HG02938 (cell line): ENCODE measurements around the gene RAD51B.
"Not testable (repeated sequence)": the region's sequence is repeated elsewhere in the genome, so short reads cannot be mapped to it uniquely, and the experiment has no call there.

ENCODE experiments used
- ATAC-seq: cut with Tn5 transposase; IDR thresholded peaks from one replicate; pipeline ENCODE4 v1.9.1; 2021; ENCODE audit warnings: mild to moderate bottlenecking, moderate library complexity; ENCODE audit not compliant: unreplicated experiment

RAD51B gene

DNA sequence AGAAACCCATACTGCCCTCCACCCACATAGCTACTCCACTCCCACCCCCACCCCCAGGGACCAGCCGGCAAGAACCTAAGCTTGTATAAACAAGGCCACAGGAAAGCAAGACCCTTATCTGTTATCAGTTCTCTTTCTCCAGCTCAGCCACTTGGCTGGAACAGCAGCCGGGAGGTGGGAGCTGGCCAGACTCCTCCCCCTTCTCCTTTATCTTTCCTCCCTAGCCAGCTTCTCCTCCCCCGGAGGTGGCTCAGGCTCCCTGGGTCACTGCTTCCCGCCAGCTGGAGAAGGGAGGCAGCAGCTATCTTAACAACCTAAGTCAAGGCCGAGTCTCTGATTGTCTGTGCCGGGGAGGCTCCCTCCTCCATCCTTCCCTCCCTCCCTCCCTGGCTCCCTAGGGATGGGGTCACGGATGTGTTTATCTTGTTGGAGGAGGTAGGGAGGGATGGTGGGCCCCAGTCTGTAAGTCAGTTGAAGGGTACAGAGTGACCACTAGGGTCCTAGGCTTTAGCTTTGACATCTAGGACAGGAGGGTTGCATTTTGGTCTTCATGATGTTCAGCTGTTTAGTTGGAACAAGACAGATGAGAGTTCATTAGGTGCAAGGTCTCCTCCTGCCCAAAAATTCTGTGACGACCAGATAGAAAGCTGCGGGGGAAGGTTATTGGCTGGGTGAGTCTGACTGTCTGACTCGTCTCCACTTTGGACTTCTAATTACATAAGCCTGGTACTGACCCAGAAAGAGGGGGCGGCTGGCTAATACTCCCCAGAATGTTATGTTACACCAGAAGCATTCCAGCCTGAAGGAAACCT lies 943.6 kb downstream of the RAD51B start:
- ATAC-seq, result no peak

DNA sequence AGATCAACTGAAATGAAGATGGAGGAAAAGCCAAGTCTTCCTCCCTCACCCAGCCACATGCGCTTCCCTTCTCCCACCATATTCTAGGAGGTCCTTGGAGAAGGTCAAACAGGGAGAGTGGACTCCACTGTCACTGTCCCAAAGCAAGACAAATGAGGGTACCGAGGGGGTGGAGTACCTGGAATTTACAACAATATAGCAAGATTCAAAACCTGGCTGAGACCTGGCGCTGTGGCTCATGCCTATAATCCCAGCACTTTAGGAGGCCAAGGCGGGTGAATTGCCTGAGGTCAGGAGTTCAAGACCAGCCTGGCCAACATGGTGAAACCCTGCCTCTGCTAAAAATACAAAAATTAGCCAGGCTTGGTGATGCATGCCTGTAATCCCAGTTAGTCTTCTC lies 944.3 kb downstream of the RAD51B start:
- ATAC-seq, result not testable (repeated sequence)

DNA sequence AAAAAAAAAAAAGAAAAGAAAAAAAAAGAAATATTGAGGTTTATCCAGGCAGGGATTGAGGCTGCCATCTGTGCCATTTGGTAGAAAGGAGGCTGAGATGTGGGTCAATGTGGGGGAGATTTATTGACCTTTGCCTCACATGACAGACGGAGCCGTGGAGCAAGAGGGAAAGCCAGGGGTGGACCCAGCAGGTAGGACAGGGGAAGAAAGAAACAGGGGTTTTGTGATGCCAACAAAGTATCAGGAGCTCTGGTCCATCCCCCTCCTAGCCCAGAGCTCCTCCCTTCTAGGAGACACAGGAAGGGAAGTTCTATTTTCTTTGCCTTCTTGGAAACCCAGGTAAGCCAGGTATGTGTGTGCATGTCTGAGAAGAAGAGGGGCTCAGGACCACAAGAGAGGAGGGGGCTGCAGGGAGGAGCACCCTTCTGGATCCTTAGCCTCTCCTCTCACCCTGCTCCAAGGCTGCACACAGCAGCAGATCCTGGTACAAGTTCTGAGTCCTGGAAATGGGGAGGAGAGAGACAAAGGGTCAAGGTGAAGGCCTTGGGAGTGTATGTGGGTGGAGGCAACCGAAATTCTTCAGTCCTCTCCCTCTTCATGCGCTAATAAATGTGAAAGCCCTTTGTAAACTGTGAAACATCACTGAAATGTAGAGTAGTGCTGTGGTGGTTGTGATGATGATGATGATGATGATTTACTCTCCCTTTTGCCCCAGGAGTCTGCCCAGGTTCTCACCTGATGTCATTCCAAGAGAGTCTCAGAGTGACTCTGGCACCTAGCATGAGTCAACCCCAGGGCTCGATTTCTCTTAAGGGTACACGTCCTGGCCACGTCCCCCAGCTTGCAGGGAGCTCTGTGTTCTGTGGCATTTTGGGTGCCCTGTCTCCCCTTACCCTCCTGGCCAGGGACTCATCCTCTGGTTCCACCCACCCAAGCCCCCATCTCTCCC lies 947.0 kb downstream of the RAD51B start:
- no peak for ATAC-seq

DNA sequence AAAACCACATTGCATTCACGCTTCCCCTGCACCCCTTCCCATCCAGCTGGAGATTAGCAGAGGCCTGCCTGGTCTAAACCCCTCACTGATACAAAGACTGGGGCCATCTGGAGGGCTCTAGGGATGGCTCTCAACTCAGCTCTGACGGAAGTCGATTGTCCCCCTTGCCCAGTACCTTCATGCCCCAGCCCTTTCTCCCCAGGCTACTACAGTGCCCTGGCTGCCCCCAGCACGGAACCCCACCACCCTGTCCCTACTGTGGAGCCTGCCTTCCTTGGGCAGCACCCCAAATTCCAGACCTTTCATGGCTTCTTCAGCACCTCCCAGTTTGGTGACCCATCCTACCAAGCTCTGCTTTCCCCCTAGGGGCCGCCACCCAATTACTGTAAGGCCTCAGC lies 947.7 kb downstream of the RAD51B start:
- no peak for ATAC-seq

DNA sequence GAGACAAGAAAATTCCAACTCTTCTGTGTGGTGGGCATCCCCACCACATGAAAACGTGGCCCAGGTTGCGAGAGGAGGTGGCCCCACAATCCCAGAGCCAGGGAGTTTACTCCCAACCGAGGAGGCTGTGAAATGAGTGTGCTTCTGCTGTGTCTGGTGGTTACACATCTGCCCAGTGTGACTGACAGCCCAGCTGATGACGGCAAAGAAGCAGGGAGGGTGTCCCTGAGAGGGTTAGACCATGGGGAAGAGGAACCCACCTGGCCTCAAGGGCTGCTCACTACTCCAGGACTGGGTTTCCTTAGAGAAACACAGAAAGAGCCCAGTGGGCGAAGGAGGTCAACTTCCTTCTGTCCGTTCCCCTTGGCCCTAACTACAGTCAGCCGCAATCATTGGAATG lies 948.7 kb downstream of the RAD51B start:
- ATAC-seq, result no peak

DNA sequence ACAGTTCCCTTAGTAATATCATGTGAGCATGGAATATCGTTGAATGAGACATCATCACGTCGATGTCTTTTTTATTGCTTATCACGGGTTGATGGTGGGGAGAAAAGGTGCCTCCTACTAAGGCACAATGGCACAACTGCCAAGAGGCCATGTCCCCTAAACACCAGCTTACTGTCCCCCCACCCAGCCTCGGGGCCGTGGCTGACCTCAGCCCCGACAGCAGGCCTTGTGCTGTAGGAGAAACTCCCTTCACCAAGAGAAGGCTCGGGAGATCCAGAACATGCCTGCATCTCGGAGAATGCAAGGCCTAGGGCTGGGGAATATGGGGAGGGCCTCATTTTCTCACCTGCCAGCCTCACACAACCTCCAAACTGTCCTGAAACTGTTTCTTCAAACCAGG lies 950.5 kb downstream of the RAD51B start:
- no peak for ATAC-seq

DNA sequence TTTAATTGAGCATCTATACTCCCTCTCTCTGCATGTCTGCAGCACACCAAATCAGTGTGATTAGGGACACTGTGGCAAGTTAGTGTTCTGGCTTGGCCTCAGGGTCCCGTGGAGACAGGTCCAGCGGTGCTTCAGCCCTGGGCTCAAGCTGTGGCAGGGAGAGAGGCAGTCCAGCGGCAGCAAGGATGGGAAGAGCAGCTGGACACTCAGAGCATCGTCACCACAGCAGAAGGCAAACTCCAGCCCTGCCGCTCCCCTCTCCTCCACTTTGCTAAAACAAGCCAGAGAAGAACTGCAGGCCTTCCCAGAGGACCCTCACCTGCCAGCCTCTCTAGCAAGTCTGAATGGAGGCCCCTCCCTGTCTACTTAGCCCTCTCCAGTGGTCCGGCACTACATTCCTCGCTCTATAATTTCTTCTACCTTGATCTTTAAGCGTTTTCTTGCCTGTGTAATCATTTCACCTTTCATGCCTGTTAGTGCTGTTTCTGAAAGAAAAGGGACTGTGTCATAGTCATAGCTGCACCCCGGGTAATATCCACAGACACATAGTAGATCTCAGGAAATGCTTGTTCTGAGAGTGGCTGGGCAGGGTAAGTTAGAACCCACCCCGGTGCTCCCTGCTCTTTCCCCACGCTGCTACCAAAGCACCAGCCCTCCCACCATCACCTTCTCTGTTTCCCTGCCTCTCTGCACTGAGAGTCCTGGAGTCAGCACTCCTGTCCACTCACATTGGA lies 951.1 kb downstream of the RAD51B start:
- ATAC-seq, result no peak

DNA sequence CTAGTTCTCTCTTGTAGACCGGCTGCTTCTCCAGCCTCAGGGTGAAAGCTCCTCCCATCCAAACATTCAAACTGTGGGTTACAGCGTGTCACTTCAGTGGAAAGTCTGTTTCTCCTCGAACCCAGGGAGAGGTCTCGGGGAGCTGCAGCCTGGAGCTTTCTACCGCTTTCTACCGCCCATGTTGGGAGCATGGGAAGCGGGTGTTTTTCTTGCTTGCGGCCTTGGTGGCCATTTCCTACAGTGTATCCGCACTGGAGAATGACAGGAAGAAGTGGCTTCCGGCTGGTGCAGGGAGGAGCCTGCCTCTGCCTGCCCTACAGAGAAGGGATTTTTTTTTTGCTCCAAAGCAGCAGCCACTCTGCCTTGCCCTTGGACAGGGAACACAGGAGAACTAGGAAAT lies 952.1 kb downstream of the RAD51B start:
- no peak for ATAC-seq

DNA sequence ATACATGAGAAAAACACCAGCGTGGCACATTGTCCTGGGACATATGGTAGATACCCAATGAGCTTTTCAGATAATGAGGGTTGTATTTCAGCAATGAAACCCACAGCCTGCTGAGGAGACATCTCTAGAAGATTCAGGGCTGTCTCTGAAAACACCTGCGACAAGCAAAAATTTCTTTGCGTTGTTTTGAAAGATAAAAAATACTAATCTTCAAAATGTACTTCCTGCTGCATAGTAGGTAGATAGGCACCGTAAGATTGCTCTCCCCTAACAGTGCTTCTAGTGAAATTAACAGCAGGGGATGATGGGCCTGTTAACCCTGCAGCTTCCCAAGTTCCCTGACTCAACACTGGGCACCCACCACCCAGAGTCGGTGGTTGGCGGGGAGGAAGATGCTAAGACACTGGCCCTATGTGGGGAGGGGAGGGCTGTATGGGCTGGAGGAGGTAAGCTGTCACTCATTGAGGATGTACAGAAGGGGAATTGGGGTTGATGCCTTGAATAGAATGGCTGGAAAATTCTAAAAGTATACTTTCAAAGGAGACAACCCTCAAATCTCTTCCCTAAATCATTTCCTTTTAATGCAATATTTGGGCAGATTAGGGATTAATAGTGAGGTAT lies 953.3 kb downstream of the RAD51B start:
- no peak for ATAC-seq

DNA sequence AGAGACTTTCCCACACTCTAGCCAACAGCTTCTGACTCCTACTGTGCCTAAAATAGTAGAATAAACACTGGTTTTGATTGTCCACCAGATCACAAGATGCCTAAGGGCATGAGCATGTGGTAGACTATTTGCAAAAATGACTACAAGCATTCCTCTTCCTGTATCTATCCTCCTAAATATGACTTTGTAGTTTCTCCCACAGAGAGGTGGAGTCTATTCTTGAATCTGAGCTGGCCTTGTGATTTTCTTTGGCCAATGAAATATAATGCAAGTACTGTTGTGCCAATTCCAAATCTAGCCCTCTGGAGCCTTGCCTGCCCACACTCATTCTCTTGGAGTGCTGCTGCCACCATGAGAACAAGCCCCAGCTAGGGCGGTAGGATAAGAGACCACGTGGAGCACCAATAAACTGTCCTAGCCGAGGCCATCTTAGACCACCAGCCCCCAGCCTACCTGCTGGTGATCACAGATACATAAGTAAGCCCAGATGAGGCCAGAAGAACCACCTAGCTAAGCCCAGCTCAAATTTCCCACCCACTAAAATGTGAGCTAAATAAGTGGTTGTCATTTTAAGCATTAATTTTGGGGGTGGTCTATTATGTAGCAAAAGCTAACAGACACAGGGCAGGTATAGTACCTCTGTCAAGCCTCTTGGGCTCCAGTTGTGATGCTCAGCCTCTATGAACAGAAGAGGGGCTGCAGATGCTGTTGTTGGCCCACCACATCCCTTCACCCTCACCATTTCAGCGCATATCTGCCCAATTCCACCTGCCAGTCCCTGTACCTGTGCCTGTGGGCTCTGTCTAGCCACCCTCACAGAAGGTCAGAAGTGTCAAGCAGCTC lies 955.4 kb downstream of the RAD51B start:
- no peak for ATAC-seq

DNA sequence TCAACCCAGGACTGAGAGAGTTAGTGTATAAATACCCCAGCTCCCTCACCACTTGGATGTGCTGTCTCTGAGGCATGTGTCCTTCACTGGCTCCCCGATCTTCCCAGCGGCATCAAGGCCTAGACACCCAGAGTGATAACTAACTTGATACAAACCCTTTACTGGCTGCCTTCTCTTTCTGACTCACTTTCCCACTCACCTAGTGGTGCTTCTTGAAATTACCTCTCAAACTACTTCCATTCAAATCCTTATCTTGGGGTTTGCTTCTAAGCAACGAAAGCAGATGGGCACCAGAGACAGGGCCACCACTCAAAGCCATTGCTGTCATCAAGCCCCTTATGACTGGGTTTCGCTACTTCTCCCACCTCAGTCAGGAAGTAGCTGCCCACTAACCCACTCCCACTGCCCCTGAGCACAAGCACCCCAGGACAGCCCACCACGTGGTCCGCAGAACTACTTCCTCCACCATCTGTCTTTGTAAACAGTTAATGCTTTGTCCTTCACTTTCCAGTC lies 956.1 kb downstream of the RAD51B start:
- ATAC-seq, result no peak

DNA sequence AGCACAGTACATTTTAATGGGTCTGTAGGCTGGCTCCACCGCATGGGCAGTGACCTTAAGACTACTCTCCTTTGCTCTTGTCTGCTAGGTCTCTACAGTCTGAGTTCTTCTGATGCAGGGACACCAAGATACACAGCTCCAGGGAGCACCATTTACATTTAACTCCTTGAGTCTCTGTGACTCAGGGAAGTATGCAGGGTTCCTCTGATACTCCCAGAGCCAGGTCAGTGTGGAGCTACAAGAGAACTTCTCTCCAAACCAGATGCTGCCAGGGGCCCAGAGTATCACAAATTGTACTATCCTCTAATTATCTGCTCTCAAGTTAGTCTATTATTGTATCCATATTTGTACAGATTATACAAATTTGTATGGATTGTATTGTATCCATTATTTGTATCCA lies 958.1 kb downstream of the RAD51B start:
- ATAC-seq, result no peak
